Endothelial cell of umbilical vein (primary cell): Measurements from ENCODE around the gene SCO2. TPM values are rescaled to one million over a fixed set of nuclear protein-coding genes. Genes with fewer than 3 reads are reported as not detected.

Experiments used
- BruUV-seq: library from RNA; stranded (reverse); fragments of 400-500 nt; replicated peaks from 2 replicates; lab custom pipeline; 2021; lab: Mats Ljungman, UMichigan
- CTCF ChIA-PET: fragments of 300-600, 350-600 bp; sonication (Branson Sonifier 250); formaldehyde crosslinking; loops from one replicate; lab custom pipeline; 2021; ENCODE audit warnings: antibody characterized with exemption, inconsistent platforms; lab: Charles Lee
- POLR2A ChIA-PET: fragments of 300-600, 350-600 bp; sonication (Branson Sonifier 250); formaldehyde crosslinking; loops from one replicate; lab custom pipeline; 2021; ENCODE audit warnings: antibody characterized with exemption, inconsistent platforms; lab: Charles Lee
- DNase-seq: peaks from one replicate; pipeline ENCODE4 v3.0.0-alpha.2; 2011; ENCODE audit warnings: low read depth, low spot score
- FAIRE-seq: peaks from 2 replicates; lab custom pipeline; 2011; peaks lifted over from hg19 to GRCh38; lab: Jason Lieb, UNC
- H2AFZ ChIP-seq: 2 replicates; pipeline ENCODE4 v1.6.0; 2012; ENCODE audit warnings: low read depth, low read length, control low read depth, inconsistent platforms
- H3K27ac ChIP-seq: 2 replicates; pipeline ENCODE4 v1.5.1; 2011; ENCODE audit warnings: low read depth, mild to moderate bottlenecking, control low read depth, low read length, moderate library complexity; ENCODE audit not compliant: insufficient read depth
- H3K27me3 ChIP-seq, 2 experiments: 2 replicates each; pipeline versions ENCODE4 v1.6.0 to v1.6.1; 2011; ENCODE audit warnings: low read length in 2 of 2, mixed read lengths in 1 of 2; ENCODE audit not compliant: control insufficient read depth in 2 of 2, insufficient read depth in 2 of 2
- H3K36me3 ChIP-seq, 2 experiments: 2 replicates in 1 of 2; 3 replicates in 1 of 2; pipeline ENCODE4 v1.5.1; 2011; ENCODE audit warnings: low read length in 2 of 2, mild to moderate bottlenecking in 1 of 2, moderate library complexity in 1 of 2; ENCODE audit not compliant: control insufficient read depth in 2 of 2, insufficient read depth in 2 of 2; ENCODE audit errors: extremely low read depth in 1 of 2
- H3K4me1 ChIP-seq: 3 replicates; pipeline ENCODE4 v1.5.1; 2011; ENCODE audit warnings: mild to moderate bottlenecking, low read length; ENCODE audit not compliant: control insufficient read depth, insufficient read depth; ENCODE audit errors: extremely low read depth
- H3K4me2 ChIP-seq: 2 replicates; pipeline ENCODE4 v1.6.1; 2011; ENCODE audit warnings: low read length, control low read depth, mixed read lengths; ENCODE audit not compliant: insufficient read depth
- H3K4me3 ChIP-seq, 3 experiments: fragments of 200-600 bp in 1 of 3; sonication (generic), shearing (Covaris generic) in 1 of 3; replicated peaks in 1 of 3; 2 replicates each; pipeline ENCODE4 v1.5.1; 2011 to 2016; ENCODE audit warnings: control low read depth in 3 of 3, low read length in 3 of 3, mild to moderate bottlenecking in 2 of 3, inconsistent platforms in 1 of 3, low read depth in 1 of 3, moderate library complexity in 1 of 3; ENCODE audit not compliant: insufficient read depth in 1 of 3
- H3K79me2 ChIP-seq: 2 replicates; pipeline ENCODE4 v1.6.0; 2012; ENCODE audit warnings: low read length, inconsistent platforms; ENCODE audit not compliant: control insufficient read depth, insufficient read depth
- H3K9ac ChIP-seq: replicated peaks from 2 replicates; pipeline ENCODE3; 2011; ENCODE audit warnings: low read length, control low read depth; ENCODE audit not compliant: insufficient read depth; ENCODE audit errors: extremely low read depth
- H3K9me1 ChIP-seq: replicated peaks from 3 replicates; pipeline ENCODE4 v1.6.0; 2011; ENCODE audit warnings: mild to moderate bottlenecking, low read length; ENCODE audit not compliant: control insufficient read depth, insufficient read depth; ENCODE audit errors: extremely low read depth
- H3K9me3 ChIP-seq: replicated peaks from 2 replicates; pipeline ENCODE4 v1.5.1; 2012; ENCODE audit warnings: low read length, inconsistent platforms; ENCODE audit not compliant: control insufficient read depth, insufficient read depth
- H4K20me1 ChIP-seq: replicated peaks from 2 replicates; pipeline ENCODE3; 2011; ENCODE audit warnings: mild to moderate bottlenecking, low read length; ENCODE audit not compliant: control insufficient read depth, insufficient read depth; ENCODE audit errors: extremely low read depth
- EZH2 ChIP-seq: IDR thresholded peaks from 2 replicates; pipeline ENCODE4 v1.6.1; 2012; ENCODE audit warnings: borderline replicate concordance, low read depth, mild to moderate bottlenecking, moderate library complexity, low read length, inconsistent platforms; ENCODE audit not compliant: severe bottlenecking
- FOS ChIP-seq: IDR thresholded peaks from 2 replicates; pipeline ENCODE4 v1.6.1; 2011; ENCODE audit warnings: mild to moderate bottlenecking, low read length, moderate library complexity, borderline replicate concordance; ENCODE audit not compliant: insufficient read depth
- GATA2 ChIP-seq: IDR thresholded peaks from 2 replicates; pipeline ENCODE4 v1.7.0; 2011; ENCODE audit warnings: low read depth, mild to moderate bottlenecking, moderate library complexity, mixed read lengths, low read length; ENCODE audit not compliant: insufficient read length, insufficient read depth
- JUN ChIP-seq: IDR thresholded peaks from 2 replicates; pipeline ENCODE4 v1.6.1; 2011; ENCODE audit warnings: borderline replicate concordance, low read depth; ENCODE audit not compliant: insufficient read length, insufficient read depth
- MAX ChIP-seq: IDR thresholded peaks from 2 replicates; pipeline ENCODE4 v1.6.1; 2011; ENCODE audit not compliant: insufficient read depth, insufficient read length
- MYC ChIP-seq: IDR thresholded peaks from one replicate; pipeline ENCODE4 v1.6.1; 2011; ENCODE audit warnings: mild to moderate bottlenecking, low read depth, low read length
- POLR2A ChIP-seq: IDR thresholded peaks from 2 replicates; pipeline ENCODE4 v1.6.1; 2012; ENCODE audit warnings: low read depth, mild to moderate bottlenecking, control low read depth, low read length
- POLR2AphosphoS5 ChIP-seq: IDR thresholded peaks from 2 replicates; pipeline ENCODE4 v1.6.1; 2012; ENCODE audit warnings: low read depth, mild to moderate bottlenecking, control low read depth, low read length, moderate library complexity; ENCODE audit not compliant: insufficient read depth
- dilution Hi-C: fragments of 300-500 bp; cut with MboI; formaldehyde crosslinking; loops from one replicate; pipeline ENCODE4 v1.15.0; 2019; ENCODE audit warnings: low sequenced_read_pairs; ENCODE audit not compliant: extremely low pct_ligation_motif_present
- intact Hi-C: fragments of 100-400 bp; cut with micrococcal nuclease; formaldehyde crosslinking; loops from one replicate; pipeline ENCODE4 v1.10.0; 2022
- polyA plus RNA-seq, 4 experiments: library from polyadenylated mRNA; depleted of rRNA in 3 of 4; stranded (reverse) in 3 of 4; unstranded in 1 of 4; fragments of >200 nt; gene quantifications; 2 replicates each; pipeline versions ENCODE4 v1.2.1 to v1.2.3, GENCODE V29; 2011 to 2012; ENCODE audit warnings: missing spikeins in 1 of 4
- total RNA-seq: library from RNA; stranded (reverse); gene quantifications from 2 replicates; pipeline ENCODE4 v1.2.3, GENCODE V29; 2021
- TF ChIP-seq, protein P1 (sequence below), 2 donors: IDR thresholded peaks; 1 replicate in 1 of 2; 2 replicates in 1 of 2; pipeline ENCODE4 v1.5.1; 2011; ENCODE audit warnings: low read length in 2 of 2, mild to moderate bottlenecking in 2 of 2, moderate library complexity in 2 of 2, control low read depth in 1 of 2, inconsistent platforms in 1 of 2, low read depth in 1 of 2; ENCODE audit not compliant: insufficient read depth in 1 of 2; ENCODE audit errors: extremely low read depth in 1 of 2

SCO2 gene
- total and polyA plus RNA-seq, 2 donors (not counting 3 experiments of a cell fraction or from before 2014, with no cell fraction given) = 3.5 to 3.7 TPM

GRCh38 chr22:50483556-50483955, 41.8 kb downstream of the SCO2 start:
- Histone ChIP-seq H3K27me3 (peaks cover 10 to 22% of the 10 kb centered on the region in 2 experiments), H3K9me3 (no peaks in the 10 kb centered on the region), H3K27ac (no peak overlapping the region), H2AFZ (no peak overlapping the region), H3K9ac (no peak overlapping the region), H3K36me3 (no peaks in the 10 kb centered on the region), H3K4me3 (no peak overlapping the region), H3K4me2 (no peak overlapping the region), H4K20me1 (no peaks in the 10 kb centered on the region), H3K9me1 (no peaks in the 10 kb centered on the region), H3K4me1 (no peaks in the 10 kb centered on the region), H3K79me2 (no peaks in the 10 kb centered on the region)
- TF ChIP-seq POLR2AphosphoS5 (no peak), JUN (no peak), EZH2 (no peak), GATA2 (no peak), MAX (no peak), POLR2A (no peak), MYC (no peak), FOS (no peak)
- TF ChIP-seq, protein P1, sequence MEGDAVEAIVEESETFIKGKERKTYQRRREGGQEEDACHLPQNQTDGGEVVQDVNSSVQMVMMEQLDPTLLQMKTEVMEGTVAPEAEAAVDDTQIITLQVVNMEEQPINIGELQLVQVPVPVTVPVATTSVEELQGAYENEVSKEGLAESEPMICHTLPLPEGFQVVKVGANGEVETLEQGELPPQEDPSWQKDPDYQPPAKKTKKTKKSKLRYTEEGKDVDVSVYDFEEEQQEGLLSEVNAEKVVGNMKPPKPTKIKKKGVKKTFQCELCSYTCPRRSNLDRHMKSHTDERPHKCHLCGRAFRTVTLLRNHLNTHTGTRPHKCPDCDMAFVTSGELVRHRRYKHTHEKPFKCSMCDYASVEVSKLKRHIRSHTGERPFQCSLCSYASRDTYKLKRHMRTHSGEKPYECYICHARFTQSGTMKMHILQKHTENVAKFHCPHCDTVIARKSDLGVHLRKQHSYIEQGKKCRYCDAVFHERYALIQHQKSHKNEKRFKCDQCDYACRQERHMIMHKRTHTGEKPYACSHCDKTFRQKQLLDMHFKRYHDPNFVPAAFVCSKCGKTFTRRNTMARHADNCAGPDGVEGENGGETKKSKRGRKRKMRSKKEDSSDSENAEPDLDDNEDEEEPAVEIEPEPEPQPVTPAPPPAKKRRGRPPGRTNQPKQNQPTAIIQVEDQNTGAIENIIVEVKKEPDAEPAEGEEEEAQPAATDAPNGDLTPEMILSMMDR (IDR thresholded peaks at IDR 0.05; ENCODE audit: extremely low read depth in 1 of 2, insufficient read depth in 1 of 2, low read depth in 1 of 2, low read length in 2 of 2) = no peak
- ChIA-PET CTCF (interaction anchor here (2.6 kb wide), 1 partner anchor 14 kb away, joined by 17 read pairs; no protein-coding TSS in a partner anchor), POLR2A (no interaction called here)
- FAIRE-seq (no peak), DNase-seq (no peak)
- BruUV-seq = no TSS peak
- dilution Hi-C loops = no loop called here
- intact Hi-C loops = no loop called here
